NK-92 (cell line): ENCODE results near the gene NCOA7.
"Not testable (repeated sequence)": the region's sequence is repeated elsewhere in the genome, so short reads cannot be mapped to it uniquely, and the experiment has no call there.

Source experiments
- DNase-seq: peaks from one replicate; lab custom pipeline; 2025; ENCODE audit not compliant: unreplicated experiment; lab: John Stamatoyannopoulos, UW

NCOA7 gene

DNA sequence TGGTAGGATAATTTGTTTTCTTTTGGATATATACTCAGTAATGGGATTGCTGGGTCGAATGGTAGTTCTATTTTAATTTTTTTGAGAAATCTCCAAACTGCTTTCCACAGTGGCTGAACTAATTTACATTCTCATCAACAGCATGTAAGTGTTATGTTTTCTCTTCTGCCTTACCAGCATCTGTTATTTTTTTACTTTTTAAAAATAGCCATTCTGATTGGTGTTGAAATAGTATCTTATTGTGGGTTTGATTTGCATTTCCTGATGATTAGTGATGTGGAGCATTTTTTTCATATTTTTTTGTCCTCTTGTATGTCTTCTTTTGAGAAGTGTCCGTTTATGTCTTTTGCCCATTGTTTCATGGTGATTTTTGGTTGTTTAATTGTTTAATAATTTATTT lies 177.7 kb downstream of the NCOA7 start:
- DNase-seq = no peak

DNA sequence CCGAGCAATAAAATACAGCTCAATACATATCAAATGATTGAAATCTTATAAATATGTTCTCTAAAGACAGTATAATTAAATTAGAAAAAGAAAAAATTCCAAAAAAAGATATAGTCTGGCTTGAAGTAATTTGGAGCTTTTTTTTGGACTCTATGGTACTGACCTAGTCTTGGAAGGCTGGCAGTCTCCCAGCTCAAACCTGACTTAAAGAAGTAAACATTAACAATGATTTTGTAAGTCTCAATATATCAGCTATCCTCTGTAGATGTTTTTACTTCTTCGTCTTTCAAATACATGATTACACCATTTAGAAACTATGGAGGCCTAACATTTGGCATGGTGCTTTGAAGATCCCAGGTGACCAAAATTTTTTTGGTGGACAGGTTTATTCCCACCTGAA lies 180.0 kb downstream of the NCOA7 start:
- no peak for DNase-seq

DNA sequence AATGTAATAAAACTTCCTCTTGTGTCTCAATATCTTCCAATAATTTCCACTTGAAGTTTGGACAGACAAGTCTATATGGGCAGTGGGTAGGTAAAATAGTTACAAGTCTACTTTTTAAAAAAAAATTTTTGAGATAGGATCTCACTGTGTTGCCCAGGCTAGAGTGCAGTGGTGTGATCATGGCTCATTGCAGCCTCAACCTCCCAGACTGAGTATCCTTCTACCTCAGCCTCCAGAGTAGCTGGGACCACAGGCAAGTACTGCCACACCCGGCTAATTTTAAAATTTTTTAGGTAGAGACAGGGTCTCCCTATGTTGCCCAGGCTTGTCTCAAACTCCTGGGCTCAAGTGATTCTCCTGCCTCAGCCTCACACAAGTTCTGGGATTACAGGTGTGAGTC lies 181.7 kb downstream of the NCOA7 start:
- not testable (repeated sequence) for DNase-seq

DNA sequence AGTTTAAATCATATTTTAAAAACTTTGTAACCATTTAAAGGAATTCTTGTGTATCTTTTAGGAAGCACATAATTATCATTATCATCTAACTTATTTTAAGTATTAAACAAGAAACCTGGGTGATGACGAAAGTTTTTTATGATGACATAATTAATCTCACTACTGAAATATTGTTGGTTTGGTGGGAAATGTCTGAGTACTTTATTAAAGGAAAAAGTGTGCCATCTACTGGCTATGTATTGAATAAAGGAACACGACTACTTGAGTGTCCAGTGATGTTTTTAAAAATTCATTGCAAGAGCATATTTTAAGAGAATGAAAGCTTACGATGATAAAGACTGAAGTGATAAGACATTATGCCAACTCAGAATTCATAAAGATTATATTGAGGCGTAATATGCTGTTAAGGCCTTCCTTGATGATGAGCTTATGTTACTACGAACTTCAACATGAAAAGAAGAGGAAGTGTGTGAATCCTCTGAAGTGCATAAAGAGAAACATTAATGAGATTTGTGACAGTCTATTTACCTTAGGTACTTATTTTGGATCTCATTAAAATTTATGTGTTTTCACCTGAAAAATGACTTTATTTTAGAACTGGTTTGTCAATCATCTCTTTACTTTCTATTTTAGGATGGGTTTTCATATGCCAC lies 183.6 kb downstream of the NCOA7 start:
- DNase-seq = no peak

DNA sequence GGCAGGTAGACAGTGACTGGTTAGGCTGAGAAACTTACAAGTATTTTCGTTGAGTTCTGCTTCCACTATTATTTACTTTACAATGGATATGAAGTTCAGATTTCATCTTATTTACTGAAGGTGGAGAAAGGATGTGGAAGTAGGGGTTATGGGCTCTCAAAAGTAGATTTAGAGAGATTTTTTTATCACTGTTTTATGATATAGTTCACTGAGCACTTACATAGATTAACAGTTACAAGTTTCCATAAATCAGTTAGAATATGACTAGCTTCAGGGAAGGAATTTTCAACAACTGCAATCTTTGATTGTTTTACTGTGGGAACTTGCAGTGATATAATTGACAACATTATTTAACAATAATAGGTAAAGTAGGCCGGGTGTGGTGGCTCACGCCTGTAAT lies 188.3 kb downstream of the NCOA7 start:
- no peak for DNase-seq
